ENCODE measurements around the gene PIK3C2G. TPM values are rescaled to one million over a fixed set of nuclear protein-coding genes. Genes with fewer than 3 reads are reported as not detected.

The PIK3C2G gene
- total and polyA plus RNA-seq, 4 donors = 4.9 to 40.1 (median 19.4) TPM

- no peak for TF ChIP-seq REST (IDR thresholded peaks at IDR 0.05)
- no peak for TF ChIP-seq HNF4A (conservative IDR thresholded peaks at IDR 0.05)
- no peak for TF ChIP-seq HNF4G (IDR thresholded peaks at IDR 0.05)
- TF ChIP-seq SP1 (IDR thresholded peaks at IDR 0.05) = no peak
- TF ChIP-seq GABPA (IDR thresholded peaks at IDR 0.05 in 1 of 2, conservative IDR thresholded peaks at IDR 0.05 in 1 of 2) = no peak
- no peak for TF ChIP-seq FOXA1 (IDR thresholded peaks at IDR 0.05)
- TF ChIP-seq JUND (IDR thresholded peaks at IDR 0.05) = no peak
Measured at GRCh38 chr12:18429366-18429765, 168.0 kb downstream of the PIK3C2G start (continued).

- 30% methylated on average over 3 of the region's 3 CpGs for WGBS
- no peaks in the 10 kb centered on the region for H3K9me3 ChIP-seq (ENCODE audit: control insufficient read depth in 4 of 4, low read length in 3 of 4)
- H3K27me3 ChIP-seq (ENCODE audit: control insufficient read depth in 4 of 4, insufficient read depth in 4 of 4, low read length in 3 of 4) = no peaks in the 10 kb centered on the region
- H3K36me3 ChIP-seq (ENCODE audit: control insufficient read depth in 4 of 4, insufficient read depth in 3 of 4, low read depth in 1 of 4, low read length in 3 of 4) = peaks cover 0 to 4% (median 1%) of the 10 kb centered on the region in 4 donors
- H3K27ac ChIP-seq (ENCODE audit: low read depth in 1 of 2, low read length in 2 of 2) = no peak overlapping the region
- TF ChIP-seq REST (IDR thresholded peaks at IDR 0.05) = no peak
- TF ChIP-seq, protein P1, sequence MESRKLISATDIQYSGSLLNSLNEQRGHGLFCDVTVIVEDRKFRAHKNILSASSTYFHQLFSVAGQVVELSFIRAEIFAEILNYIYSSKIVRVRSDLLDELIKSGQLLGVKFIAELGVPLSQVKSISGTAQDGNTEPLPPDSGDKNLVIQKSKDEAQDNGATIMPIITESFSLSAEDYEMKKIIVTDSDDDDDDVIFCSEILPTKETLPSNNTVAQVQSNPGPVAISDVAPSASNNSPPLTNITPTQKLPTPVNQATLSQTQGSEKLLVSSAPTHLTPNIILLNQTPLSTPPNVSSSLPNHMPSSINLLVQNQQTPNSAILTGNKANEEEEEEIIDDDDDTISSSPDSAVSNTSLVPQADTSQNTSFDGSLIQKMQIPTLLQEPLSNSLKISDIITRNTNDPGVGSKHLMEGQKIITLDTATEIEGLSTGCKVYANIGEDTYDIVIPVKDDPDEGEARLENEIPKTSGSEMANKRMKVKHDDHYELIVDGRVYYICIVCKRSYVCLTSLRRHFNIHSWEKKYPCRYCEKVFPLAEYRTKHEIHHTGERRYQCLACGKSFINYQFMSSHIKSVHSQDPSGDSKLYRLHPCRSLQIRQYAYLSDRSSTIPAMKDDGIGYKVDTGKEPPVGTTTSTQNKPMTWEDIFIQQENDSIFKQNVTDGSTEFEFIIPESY (IDR thresholded peaks at IDR 0.05) = no peak
- peak; percentile 32 for TF ChIP-seq NR2F2 (IDR thresholded peaks at IDR 0.05)
- TF ChIP-seq CTCF (IDR thresholded peaks at IDR 0.05; ENCODE audit: low read depth, low read length, missing input control) = peak; percentile 75
- peak in 1 of 2 donors; percentile 62 for TF ChIP-seq RXRA (IDR thresholded peaks at IDR 0.05)
- TF ChIP-seq RAD21 (IDR thresholded peaks at IDR 0.05) = peak; percentile 86 to 87
- TF ChIP-seq HNF4A (conservative IDR thresholded peaks at IDR 0.05) = peak in 1 of 2 donors; percentile 31
- peak; percentile 40 for DNase-seq (ENCODE audit: low spot score)
- no peak overlapping the region for H3K4me3 ChIP-seq (ENCODE audit: low read depth in 1 of 3, low read length in 3 of 3)
- no peak overlapping the region for H3K9ac ChIP-seq (ENCODE audit: low read depth in 1 of 2, low read length in 2 of 2)
- H3K4me1 ChIP-seq (ENCODE audit: control insufficient read depth in 4 of 4, insufficient read depth in 4 of 4, low read length in 3 of 4) = no peaks in the 10 kb centered on the region
Measured at GRCh38 chr12:18430425-18431048, 169.2 kb downstream of the PIK3C2G start.
